Activated CD4-positive, CD25-positive, alpha-beta regulatory T cell treated with anti-CD3 and anti-CD28 coated beads, Interleukin-2, amount 50 U/mL, for 24 hours (primary cell): ENCODE measurements around the gene UGT3A2.

Experiments
- ATAC-seq, 2 donors: fragments of 150-1000 bp; cut with Tn5 transposase; one replicate each; pipeline ENCODE4 v1.10.0; 2021; ENCODE audit warnings: mild to moderate bottlenecking in 1 of 2, moderate library complexity in 1 of 2

The UGT3A2 gene

DNA sequence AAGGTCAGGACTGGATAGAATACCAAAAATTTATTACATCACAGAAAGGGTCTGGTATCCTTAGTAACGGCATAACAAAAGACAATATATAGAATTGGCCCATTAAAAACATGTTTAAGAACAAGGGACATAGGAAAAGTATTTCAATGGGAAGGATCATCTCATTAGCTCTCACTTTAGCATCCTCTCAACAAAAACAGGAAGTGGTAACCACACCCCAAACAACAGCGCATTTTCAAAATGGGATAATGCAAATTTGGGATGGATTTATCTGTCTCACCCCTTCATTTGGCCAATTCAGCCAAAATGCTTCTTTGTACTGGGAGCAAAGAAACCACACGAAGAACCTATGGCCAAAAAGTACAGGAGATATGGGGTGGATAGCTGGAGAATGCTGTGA, 65.7 kb downstream of the UGT3A2 start:
- ATAC-seq = no peak

- ATAC-seq = no peak
Measured at GRCh38 chr5:35999547-35999946, 67.1 kb downstream of the UGT3A2 start.

DNA sequence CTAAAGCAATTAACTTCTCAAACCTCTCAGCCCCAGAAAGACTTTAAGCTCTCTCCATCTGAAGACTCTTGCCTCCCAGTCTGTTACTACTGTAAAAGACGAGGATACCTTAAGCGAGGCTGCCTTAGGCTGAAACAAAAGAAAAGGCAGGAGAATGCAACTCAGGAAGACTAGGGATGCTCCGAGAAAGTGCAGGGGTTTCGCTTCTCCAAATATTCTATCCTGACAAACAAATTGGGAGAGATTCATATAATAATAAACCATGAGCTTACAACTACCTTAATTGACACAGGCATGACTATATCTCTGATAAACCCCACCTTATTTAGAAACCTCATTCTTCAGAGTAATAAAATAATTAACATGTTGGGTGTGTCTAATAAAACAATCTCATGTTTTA, 70.6 kb downstream of the UGT3A2 start:
- ATAC-seq = no peak

- no peak for ATAC-seq
Measured at GRCh38 chr5:35990941-35991611, 75.6 kb downstream of the UGT3A2 start, which contains the start of gene UGT3A1. Gene UGT3A1 (minus strand): TSS chr5:35991390. CDS start chr5:35991240, 150 bp downstream.

GRCh38 chr5:35990520-35990919, 76.2 kb downstream of the UGT3A2 start:
- no peak for ATAC-seq

DNA sequence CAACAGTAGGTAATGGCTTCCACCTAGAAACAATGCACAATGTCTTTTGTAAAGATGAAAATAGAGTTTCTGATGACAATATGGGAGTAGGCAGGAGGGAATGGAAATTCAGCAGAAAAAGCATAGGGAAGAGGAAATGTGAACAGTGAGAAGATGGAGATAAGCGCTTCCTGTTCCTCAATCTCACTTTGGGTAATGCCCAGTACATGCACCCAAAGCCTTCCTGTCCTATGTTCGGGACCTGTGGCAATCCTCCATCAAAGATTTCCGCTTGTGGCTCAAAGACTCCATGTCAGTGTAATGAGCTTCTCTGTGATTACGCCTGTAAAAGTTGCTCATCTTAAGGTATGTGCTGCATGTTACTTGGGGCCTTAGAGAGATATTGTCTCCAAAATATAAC, 78.2 kb downstream of the UGT3A2 start:
- no peak for ATAC-seq

GRCh38 chr5:35987776-35988175, 78.9 kb downstream of the UGT3A2 start:
- ATAC-seq = no peak
